HG03520 (cell line): ENCODE data around the gene ADAMTS2.

Experiments
- ATAC-seq: cut with Tn5 transposase; IDR thresholded peaks from one replicate; pipeline ENCODE4 v1.9.1; 2021; ENCODE audit warnings: mild to moderate bottlenecking, moderate library complexity; ENCODE audit not compliant: unreplicated experiment

Gene ADAMTS2

DNA sequence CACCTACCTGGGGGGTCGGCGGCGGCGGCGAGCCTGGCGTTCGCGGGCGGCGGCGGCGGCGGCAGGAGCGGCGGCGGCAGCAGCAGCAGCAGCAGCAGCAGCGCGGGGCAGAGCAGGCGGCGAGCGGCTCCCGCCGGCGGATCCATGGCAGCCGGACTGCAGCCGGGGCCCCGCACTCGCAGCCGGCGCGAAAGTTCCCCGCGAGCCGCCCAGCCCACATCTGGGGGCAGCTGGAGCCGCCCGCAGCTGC is 153 bp downstream of the ADAMTS2 start:
- no peak for ATAC-seq

- ATAC-seq = no peak
Measured at GRCh38 chr5:179344431-179345182, 654 bp downstream of the ADAMTS2 start.

- ATAC-seq = no peak
Measured at GRCh38 chr5:179343719-179344430, 1.4 kb downstream of the ADAMTS2 start.

- no peak for ATAC-seq
Measured at GRCh38 chr5:179343021-179343718, 2.1 kb downstream of the ADAMTS2 start.

DNA sequence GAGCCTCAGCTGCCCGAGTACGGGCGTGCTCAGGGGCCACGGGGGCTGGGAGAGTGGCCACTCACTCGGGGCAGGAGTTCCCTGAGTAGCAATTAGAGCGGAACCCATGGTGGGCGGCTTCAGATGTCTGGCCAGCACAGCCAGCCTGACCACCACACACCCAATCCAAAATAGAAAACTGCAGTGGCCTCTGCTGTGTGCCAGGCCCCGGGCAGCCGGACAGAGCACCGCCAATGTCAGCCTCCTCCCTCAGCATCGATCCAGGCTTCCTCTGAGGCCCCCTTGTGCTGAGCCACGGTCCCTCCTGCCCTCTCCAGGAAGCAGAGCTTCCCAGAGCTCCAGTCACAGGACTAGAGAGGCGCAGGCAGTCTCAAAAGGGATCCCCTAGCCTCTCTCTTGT is 2.7 kb downstream of the ADAMTS2 start:
- no peak for ATAC-seq

- no peak for ATAC-seq
Measured at GRCh38 chr5:179340465-179340864, 4.8 kb downstream of the ADAMTS2 start.

DNA sequence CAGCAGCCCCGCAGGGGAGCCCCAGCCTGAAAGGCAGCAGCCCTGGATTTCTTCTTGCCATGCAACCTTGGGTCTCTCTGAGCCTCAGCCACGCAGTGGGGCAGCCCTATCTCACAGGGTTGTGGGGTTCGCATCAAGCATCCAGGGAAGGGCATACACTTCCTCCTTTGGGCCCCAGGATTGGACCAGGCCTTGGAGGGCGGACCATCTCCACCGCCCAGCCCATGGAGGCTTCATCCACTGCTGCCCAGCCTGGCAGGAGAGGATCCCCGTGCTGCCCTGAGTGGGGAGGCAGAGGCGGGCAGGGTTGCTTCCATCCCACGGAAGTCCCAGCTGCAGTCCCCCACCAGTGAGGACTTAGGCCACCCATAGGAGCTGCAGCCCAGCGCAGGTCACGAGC is 5.3 kb downstream of the ADAMTS2 start:
- no peak for ATAC-seq

GRCh38 chr5:179339081-179339480 is 6.2 kb downstream of the ADAMTS2 start:
- no peak for ATAC-seq

- ATAC-seq = no peak
Measured at GRCh38 chr5:179337796-179338676, 7.2 kb downstream of the ADAMTS2 start.

DNA sequence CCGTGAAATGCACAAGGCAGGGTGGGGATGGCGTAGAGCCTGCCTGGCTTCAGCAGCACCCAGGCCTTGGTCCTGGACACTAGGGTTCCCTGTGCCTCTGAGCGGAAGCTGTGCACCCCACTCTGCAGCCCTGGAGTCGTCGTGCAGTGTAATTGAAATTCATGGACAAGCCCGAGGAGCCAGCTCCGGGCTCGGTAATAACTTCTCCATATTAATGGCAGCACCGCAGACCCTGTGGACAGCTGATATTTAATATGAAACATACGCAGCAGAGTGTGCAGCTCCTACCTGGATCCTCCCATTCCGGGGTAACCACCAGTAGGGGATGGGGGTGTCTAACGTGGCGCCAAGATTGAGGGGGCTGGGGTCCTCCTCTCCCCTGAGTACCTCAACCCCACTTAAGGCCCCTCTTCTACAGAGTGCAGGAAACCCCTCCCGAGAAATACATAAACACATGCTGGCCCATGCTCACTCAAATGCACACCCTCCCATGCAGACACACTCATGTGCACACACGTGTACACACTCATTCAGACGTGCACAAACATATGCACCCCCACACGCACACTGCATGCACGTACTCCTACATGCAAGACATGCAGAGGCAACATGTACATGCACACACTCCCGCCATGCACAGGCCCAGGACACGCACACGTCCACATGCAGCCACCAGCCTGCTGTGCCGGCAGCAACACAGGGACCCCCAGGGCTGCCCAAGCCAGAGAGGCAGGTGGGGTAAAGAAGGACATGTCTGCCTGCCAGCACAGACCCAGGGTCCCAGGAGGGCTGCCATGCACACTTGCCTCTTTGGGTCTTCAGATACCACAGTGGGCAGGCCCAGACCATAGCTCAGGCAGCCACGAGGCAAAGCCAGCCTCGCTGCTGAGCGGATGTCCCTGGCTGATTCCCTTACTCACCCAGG is 8.1 kb downstream of the ADAMTS2 start:
- ATAC-seq = no peak

GRCh38 chr5:179336126-179336870 is 9.0 kb downstream of the ADAMTS2 start:
- no peak for ATAC-seq

GRCh38 chr5:179333796-179334761 is 11.2 kb downstream of the ADAMTS2 start:
- no peak for ATAC-seq

DNA sequence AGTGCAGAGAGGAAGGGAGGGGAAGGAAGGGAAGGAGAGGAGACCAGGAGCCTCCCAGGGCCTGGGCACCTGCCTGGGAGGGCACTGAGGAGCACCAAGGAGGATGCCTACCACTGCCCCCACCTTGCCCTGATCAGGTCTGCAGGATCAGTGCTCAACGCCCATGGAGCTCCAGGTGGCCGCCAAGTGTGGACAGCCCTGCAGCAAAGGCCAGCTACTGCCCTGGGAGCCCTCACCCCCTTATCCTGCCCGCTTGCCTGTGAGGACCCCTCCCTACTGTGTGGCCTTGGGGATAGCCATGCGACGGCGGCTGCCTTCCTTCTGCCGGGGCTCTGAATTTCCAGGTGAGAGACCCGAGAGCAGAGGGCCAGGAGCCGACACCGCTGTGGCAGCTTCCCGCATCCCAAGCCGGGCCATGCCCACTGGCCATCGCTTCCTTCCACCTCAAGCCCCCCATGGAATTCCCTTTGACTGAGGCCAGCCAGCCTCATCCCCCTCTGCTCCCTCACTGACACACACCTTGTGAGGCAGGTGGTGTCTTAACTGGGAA is 12.4 kb downstream of the ADAMTS2 start:
- ATAC-seq = no peak

DNA sequence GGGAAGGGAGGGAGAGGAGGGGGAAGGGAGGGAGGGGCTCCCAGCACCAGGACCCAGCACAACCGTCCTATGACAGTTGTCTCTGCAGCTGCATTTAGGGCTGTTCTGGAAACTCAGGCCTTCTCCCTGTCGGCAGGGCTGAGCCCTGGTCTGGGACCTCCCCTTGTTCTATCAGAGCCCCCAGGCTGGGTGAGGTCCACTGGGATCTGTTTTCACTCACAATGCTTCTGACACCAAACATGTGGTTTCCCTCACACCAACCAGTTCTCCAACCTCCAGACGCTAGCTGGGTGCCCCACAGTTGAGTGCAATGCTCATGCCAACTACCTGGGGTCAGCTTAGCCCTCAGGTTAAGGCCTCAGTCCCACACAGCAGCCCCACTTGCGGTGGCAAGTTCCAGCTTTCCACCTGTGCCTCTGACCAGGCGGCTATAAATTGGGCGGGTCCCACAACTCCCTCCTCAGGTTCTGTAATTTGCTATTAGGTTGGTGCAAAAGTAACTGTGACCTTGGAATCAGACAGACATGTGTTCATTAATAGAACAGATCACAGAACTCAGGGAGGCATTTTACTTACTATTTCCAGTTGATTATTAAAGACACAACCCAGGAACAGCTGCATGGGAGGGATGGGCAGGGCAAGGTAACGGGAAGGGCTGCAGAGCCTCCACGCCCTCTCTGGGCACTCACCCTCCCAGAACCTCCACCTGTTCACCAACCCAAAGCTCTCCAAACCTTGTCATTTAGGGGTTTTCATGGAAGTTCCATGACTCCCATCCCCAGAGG is 13.5 kb downstream of the ADAMTS2 start:
- ATAC-seq = no peak

DNA sequence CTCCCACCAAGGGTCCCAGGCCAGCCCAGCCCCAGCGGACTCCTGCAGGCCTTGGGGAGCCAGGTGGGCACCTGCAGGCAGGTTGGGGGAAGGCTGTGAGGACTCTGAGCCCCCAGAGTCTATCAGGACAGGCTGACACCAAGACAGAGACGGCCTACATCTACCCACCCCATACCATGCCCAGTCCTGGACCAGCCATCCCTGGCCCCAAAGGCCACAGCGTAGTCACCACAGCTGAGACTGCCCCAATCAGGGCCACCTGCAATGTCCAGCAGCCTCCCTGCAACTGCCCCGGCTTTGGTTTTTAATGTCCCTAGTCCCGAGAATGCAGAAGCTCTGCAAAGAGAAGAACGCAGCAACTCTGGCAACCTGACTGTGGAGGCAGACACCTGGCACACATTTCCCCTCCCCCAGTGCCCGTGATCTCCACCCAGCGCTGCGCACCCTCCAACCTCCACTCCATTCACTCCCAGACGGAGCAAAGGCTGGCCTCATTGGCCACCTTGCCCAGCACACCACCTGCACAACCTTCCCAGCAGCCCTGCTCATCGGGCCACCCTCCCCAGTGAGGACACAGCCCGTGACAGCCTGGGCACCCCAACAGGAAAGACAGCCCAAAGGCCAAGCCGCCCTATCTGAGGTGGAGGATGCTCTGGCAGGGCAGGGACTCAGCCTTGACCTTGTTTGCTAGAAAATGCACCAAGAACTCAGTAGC is 14.9 kb downstream of the ADAMTS2 start:
- ATAC-seq = no peak

DNA sequence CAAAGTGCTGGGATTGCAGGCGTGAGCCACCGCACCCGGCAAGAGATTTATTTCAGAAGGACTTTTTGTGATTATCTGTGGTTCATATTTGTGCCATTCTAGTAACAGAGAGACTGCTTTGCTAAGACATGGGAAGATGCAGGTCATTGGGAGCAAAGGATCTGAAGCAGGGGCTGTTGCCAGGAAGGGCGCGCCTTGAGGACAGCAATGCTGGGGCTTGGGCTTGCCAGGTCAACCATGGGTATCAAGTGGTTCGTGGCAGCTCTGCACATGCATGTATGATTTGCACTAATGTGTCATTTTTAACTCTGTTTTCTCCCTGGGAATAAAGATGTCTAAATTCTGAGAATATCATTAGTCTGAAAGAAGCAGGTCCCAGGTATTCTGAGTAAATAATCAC is 17.0 kb downstream of the ADAMTS2 start:
- no peak for ATAC-seq
